T47D (cell line): ENCODE results near the gene FAM32A.

Experiments used
- DNase-seq, 2 experiments: peaks; one replicate each; pipeline versions ENCODE4 v3.0.0 to v3.0.0-alpha.2; 2011 to 2012; ENCODE audit warnings: low read depth in 1 of 2, low spot score in 1 of 2
- JUND ChIP-seq: IDR thresholded peaks from 2 replicates; pipeline ENCODE4 v1.6.1; 2012; ENCODE audit warnings: low read depth
- in situ Hi-C: cut with HindIII; loops from 2 replicates; pipeline ENCODE4 v1.10.0; 2016; ENCODE audit warnings: low sequenced_read_pairs, low pct_unique_long_range_greater_than_20kb

FAM32A gene

DNA sequence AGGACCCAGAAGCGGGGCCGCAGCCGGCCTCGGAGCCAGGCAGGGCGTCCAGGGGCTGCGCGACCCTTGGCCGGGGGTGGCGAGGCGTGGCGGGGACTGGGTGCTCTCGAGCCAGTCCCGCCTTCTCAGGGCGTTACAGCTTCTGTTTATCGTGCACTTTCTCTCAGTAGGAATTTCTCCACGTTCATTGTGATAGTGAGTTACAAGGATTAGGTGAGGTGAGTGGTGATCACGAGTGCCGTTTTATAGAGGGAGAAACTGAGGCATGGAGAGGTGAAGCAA lies 13.1 kb downstream of the FAM32A start:
- DNase-seq: no peak
- in situ Hi-C loops: no loop called here
- TF ChIP-seq JUND: no peak

DNA sequence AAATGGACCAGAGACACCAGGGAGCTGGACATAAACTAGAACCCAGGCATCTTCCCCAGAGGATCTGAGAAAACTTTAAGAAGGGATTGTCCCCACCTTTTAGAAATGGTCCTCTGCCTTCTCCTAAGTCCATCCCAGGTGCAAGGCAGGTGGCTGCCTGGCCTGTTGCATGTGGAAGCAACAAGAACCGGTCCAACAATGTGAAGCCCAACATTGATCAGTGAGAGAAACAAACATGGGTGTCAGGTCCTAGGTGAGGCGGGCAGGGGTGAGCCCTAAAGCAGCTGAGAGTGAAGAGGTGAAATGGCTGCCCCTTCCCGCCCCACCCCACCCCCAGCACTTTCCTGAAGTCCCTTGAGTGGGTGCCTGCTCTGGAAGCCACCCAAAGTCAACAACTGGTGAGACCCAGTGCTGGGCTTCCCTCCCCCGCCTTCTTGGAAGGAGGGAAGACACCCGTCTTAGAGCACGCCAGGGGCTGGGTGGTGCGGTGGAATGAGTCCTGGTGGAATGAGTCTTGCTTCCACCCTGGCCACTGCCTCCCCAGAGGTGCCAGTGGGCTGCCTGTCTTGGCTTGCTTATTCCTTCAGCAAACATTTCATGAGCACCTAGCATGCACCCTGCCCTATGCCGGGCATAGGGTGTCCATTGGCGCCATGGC lies 14.2 kb downstream of the FAM32A start:
- no peak for DNase-seq
- no peak for TF ChIP-seq JUND
- in situ Hi-C loops: no loop called here

DNA sequence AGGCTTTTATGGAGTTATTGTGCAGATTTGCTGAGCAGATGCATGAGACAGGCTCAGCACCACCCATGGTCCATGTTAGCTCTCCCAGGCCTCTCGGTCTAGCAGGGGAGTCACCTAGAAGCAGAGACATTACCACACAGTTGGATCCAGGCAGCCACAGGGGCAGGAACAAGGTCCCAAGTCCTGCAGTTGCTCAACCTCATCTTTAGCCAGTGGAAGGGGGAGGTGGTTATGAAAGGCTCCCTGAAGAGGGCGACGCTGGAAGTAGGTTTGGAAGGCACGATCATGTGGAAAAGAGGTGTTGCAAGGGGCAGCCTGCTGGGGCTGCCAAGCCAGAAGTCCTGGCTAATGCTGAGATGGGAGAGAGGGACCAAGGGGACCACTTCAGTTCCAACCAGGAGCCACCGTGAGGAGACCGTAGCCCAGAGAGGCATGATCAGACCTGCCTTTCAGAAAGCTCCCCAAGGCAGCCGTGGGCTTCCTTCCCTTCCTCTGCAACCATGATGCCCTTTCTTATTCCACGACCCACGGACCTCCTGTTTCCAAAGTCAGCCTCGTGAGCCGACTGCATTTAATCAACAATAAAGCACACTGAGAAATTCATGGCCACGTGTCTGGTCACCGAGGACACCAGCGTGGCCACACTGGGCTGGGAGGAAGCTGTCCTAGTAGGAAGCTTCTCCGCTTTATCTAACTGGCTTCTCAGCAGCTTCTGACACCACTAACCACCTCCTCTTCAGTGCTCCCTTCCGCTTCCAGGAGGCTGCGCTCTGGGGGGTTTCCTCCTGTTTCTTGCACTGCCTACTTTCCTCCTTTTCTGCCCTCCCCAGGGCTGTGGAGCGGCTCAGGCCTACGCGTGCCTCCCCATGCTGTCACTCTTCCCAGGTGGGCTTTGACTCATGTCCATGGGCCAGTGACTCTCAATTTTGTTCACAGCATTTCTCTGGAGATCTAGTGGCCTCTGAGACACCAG lies 15.1 kb downstream of the FAM32A start:
- in situ Hi-C loops: no loop called here
- no peak for TF ChIP-seq JUND
- no peak for DNase-seq

DNA sequence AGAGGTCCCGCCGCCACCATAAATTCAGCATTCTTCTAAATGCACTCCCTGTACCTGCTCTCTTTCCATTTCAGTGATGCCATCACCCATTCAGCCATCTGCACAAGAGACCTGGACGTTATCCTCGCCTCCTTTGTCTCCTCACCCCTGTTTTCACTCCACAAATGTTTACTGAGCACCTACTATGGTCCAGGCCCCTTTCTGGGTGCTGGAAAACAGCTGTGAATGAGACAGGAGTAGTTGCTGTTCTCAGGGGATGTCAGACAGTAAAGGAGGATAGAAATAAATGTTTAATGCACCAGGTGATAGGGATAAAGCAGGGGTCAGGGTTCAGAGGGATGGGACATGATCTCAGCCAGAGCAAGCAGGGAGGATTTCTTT lies 15.8 kb downstream of the FAM32A start:
- no peak for DNase-seq
- in situ Hi-C loops: no loop called here
- no peak for TF ChIP-seq JUND

DNA sequence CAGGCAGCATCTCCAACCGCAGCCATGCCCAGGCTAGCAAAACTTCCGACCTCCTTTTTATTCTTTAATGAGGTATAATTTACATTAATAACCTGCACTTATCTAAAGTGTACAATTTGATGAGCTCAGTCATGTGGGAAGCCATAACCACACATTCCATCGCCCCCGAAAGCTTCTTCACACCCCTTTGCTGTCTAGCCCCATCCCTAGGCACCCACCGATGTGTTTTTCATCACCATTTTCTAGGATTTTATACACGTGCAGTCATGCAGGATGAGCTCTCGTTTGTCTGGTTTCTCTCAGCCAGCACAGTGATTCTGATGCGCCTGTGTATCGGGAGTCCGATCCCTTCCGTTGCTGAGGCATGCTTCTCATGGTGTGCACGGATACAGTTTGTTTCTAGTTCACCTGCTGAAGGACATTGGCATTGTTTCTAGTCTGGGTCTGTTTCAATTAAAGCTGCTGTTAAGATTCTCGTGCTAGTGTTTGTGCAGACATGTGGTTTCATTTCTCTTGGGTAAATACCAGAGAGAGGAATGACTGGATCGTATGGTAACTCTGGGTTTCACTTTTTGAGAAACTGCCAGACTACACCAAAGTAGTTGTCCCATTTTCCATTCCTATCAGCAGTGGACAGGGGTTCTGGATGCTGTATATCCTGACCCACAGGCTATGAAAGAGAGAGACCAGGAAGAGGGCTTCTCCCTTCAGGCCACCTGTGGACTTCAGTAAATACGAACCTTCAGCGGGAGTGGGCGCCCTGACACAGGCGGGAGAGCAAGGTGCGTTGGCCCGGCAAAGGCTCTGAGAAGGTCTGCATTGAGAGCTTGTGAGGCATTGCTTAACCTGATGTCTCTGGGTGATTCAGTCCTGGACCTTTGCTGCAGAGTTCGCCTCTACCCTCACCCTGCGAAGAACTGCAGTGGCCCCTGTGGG lies 17.4 kb downstream of the FAM32A start:
- no peak for DNase-seq
- in situ Hi-C loops: no loop called here
- no peak for TF ChIP-seq JUND

DNA sequence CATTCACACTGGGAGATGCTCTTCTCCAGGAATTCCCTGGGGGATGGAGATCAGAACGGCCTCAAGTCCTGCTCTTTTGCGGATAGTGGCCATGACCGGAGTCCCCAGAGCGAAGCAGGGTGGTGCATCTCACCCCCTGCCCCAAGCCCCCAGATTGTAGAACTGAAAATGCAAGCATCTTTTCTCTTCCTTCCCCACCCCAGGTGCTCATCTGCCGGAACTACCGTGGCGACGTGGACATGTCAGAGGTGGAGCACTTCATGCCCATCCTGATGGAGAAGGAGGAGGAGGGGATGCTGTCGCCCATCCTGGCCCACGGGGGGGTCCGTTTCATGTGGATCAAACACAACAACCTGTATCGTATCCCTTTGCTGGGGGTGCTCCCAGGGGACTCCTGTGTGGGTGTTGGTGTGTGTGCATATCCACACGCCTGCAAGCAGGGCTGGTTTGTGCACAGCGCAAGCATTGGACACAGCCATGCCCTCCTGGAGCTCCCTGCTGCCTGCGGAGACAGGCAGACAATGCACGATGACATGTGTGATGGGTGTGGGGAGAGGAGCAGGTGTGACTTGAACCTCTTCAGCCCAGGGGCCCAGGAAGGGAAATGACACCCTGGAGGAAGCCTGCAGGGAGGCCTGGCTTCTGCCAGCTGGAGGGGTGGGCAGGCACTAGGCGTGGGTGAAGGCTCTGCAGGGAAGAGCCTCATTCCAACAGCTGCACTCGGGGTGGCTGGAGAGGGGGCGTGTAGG lies 18.2 kb downstream of the FAM32A start:
- no peak for DNase-seq
- TF ChIP-seq JUND: no peak
- in situ Hi-C loops: no loop called here

DNA sequence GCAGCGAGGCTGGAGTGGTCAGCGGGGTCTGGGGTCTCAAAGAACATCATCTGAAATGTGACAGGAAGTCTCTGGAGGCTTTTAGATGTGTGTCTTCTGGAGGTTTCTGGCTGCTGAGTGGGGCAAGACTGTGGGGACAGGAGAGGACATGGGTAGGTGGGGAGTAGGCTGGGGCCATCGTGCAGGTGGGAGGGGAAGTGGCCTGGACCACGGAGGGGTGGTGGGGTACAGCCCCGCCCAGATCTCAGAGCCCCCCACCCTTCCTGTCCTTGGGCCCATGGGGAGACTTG lies 18.7 kb downstream of the FAM32A start:
- no peak for TF ChIP-seq JUND
- in situ Hi-C loops: no loop called here
- no peak for DNase-seq

DNA sequence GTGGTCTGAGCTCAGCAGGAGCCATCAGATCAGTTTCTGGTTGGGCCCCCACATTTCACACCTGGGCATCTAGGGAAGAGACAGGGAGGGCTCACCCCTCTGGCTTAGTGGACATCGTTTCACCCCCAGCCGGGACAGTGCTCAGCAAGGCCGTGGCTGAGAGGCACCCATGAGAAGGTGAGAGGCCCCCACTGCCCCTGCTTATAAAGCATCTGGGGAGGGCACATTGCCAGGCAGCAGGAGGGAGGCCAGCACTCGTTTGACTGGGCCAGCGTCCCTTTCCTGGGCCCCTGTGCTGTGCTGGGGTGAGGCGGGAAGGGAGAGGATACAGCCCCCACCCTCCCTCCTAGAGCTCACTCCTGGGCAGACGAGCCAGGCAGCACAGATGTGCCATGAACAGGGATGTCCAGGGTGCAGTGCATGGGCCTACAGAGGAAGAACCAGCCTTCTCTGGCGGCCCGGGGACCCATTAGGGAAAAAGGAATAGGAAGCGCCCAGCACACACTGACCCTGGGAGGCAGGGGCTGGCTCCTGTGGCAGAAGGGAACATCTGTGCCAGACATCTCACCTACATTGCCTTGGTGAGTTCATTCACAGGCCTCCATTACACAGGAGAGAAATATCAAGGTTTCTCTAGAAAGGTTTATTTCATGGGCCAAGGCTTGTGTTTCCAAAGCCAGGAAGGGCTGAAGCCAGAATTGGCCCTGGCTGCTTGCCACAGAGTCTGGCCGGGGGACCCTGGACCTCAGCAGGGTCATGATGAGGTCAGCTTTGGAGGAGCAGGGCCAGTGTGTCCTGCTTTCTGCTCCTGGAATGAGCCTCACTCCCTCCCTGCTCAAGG lies 20.2 kb downstream of the FAM32A start:
- no peak for TF ChIP-seq JUND
- in situ Hi-C loops: no loop called here
- no peak for DNase-seq

DNA sequence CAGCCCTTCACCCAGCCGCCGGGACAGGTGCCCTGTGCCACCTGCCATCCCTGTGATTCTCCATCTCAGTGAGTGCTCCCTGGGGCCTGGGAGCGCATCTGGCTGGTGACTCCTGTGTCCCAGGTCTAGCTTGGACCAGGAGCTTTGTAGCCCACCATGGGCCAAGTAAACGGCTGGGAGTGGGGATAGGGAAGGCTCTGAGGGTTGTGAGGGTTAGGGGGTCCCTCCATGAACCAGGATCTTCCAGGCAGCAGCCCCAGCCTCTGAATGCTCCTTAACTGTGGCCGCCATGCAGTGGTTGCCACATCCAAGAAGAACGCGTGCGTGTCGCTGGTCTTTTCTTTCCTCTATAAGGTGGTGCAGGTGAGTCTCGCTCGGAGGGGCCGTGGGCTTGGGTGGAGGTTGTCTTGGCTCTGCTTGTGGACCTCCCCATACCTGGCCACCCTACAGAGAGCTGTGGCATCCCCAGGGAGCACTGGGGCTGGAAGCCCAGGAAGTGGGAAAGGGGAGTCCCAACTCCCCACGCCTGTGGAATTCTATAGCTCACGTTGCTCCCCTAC lies 20.9 kb downstream of the FAM32A start:
- in situ Hi-C loops: no loop called here
- no peak for DNase-seq
- no peak for TF ChIP-seq JUND

DNA sequence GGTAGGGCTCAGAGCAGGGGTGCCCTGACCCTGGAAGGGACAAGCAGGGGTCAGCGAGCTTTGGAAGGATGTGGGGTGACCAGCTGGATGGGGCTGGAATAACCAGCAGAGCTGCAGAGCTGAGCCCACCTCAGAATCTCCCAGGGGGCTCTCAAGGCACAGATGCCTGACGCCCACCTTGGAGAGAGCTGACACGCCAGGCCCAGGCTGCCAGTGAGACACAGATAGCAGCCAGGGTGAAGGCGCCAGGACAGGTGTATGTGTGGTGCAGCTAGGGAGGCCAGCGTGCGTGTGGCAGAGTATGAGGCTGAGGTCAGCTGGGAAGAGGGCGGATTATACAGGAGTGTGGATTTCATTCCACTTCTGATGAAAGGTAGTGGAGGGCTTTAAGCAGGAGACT lies 21.4 kb downstream of the FAM32A start:
- DNase-seq: no peak
- TF ChIP-seq JUND: no peak
- in situ Hi-C loops: no loop called here

DNA sequence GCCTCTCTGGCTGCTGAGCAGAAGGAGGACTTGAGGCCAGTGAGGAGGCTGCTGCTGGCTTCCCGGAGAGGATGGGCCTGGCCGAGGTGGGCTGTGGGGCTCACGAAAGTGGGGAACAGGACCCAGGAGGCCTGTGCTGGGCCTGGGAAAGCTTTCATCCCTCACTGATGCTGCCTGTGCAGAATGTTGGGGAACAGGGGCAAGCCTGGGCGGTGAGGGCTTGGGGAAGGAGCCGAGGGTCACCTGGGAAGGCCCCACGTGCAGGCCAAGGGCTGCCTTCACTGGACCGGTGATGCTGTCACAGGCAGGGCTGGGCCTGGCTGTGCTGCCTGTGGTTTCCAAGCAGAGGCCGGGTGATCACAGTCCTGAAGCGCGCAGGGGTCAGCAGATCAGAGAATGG lies 21.9 kb downstream of the FAM32A start:
- in situ Hi-C loops: no loop called here
- no peak for TF ChIP-seq JUND
- DNase-seq: no peak
